Panc1 (cell line): Measurements from ENCODE around the gene PIWIL1.

Experiments
- POLR2AphosphoS5 ChIP-seq: IDR thresholded peaks from 2 replicates; pipeline ENCODE4 v1.6.1; 2012; ENCODE audit warnings: mild to moderate bottlenecking, low read depth, low read length, moderate library complexity
- TCF7L2 ChIP-seq: IDR thresholded peaks from 2 replicates; pipeline ENCODE4 v1.6.1; 2011; ENCODE audit warnings: mild to moderate bottlenecking, low read depth, low read length, inconsistent platforms
- TF ChIP-seq, protein P1 (sequence below): fragments of 450-650 bp; IDR thresholded peaks from 2 replicates; pipeline ENCODE4 v1.5.1; 2017; ENCODE audit warnings: mild to moderate bottlenecking
- TF ChIP-seq, protein P2 (sequence below), 2 experiments: IDR thresholded peaks; 2 replicates each; pipeline ENCODE4 v1.6.1; 2011 to 2012; ENCODE audit warnings: low read depth in 2 of 2, control low read depth in 1 of 2, low read length in 1 of 2, mild to moderate bottlenecking in 1 of 2, moderate library complexity in 1 of 2; ENCODE audit not compliant: insufficient read depth in 1 of 2

DNA sequence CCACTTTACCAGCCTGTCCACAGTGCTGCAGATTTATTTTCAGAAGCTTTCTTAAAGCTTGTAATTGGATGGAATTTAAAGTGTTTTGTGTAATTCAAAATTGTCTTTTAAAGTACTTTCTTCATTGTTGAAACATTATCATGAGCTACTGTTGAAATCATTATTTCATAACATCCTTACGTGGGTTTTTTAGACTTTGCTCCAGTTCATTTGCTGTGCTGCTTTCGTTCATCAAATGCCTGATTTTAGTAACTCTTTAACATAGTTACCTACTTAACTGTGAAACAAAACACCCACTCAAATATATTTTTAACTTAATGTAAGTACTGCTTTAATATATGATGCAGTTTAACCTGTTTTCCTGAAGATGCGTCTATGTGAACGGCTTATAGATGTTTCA, 47.5 kb downstream of the PIWIL1 start:
- TF ChIP-seq, protein P1, sequence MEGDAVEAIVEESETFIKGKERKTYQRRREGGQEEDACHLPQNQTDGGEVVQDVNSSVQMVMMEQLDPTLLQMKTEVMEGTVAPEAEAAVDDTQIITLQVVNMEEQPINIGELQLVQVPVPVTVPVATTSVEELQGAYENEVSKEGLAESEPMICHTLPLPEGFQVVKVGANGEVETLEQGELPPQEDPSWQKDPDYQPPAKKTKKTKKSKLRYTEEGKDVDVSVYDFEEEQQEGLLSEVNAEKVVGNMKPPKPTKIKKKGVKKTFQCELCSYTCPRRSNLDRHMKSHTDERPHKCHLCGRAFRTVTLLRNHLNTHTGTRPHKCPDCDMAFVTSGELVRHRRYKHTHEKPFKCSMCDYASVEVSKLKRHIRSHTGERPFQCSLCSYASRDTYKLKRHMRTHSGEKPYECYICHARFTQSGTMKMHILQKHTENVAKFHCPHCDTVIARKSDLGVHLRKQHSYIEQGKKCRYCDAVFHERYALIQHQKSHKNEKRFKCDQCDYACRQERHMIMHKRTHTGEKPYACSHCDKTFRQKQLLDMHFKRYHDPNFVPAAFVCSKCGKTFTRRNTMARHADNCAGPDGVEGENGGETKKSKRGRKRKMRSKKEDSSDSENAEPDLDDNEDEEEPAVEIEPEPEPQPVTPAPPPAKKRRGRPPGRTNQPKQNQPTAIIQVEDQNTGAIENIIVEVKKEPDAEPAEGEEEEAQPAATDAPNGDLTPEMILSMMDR: no peak
- TF ChIP-seq, protein P2, sequence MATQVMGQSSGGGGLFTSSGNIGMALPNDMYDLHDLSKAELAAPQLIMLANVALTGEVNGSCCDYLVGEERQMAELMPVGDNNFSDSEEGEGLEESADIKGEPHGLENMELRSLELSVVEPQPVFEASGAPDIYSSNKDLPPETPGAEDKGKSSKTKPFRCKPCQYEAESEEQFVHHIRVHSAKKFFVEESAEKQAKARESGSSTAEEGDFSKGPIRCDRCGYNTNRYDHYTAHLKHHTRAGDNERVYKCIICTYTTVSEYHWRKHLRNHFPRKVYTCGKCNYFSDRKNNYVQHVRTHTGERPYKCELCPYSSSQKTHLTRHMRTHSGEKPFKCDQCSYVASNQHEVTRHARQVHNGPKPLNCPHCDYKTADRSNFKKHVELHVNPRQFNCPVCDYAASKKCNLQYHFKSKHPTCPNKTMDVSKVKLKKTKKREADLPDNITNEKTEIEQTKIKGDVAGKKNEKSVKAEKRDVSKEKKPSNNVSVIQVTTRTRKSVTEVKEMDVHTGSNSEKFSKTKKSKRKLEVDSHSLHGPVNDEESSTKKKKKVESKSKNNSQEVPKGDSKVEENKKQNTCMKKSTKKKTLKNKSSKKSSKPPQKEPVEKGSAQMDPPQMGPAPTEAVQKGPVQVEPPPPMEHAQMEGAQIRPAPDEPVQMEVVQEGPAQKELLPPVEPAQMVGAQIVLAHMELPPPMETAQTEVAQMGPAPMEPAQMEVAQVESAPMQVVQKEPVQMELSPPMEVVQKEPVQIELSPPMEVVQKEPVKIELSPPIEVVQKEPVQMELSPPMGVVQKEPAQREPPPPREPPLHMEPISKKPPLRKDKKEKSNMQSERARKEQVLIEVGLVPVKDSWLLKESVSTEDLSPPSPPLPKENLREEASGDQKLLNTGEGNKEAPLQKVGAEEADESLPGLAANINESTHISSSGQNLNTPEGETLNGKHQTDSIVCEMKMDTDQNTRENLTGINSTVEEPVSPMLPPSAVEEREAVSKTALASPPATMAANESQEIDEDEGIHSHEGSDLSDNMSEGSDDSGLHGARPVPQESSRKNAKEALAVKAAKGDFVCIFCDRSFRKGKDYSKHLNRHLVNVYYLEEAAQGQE (IDR thresholded peaks at IDR 0.05; ENCODE audit: insufficient read depth in 1 of 2, low read depth in 2 of 2, low read length in 1 of 2): no peak
- no peak for TF ChIP-seq POLR2AphosphoS5
- no peak for TF ChIP-seq TCF7L2
